Measurements from ENCODE around the gene DNAJC4. TPM values are rescaled to one million over a fixed set of nuclear protein-coding genes. Genes with fewer than 3 reads are reported as not detected.

Gene DNAJC4
- total and polyA plus RNA-seq, 9 of the 15 experiments (the other 6 are each of a cell fraction or from before 2014, with no cell fraction given), result 4.0 to 32.6 (median 19.9) TPM

GRCh38 chr11:64251016-64251752, 20.8 kb downstream of the DNAJC4 start, which contains the start of gene PLCB3 (continued):
- TF ChIP-seq SMAD4 (CRISPR knock-in tag; conservative IDR thresholded peaks at IDR 0.05) (peak; percentile 59; the same call in 1 of the 2 replicates), USF2 (CRISPR knock-in tag; IDR thresholded peaks at IDR 0.05) (no peak), ETV5 (CRISPR knock-in tag; IDR thresholded peaks at IDR 0.05; ENCODE audit: low read depth) (peak; percentile 46; the same call in 1 of the 2 replicates), TCF7L2 (IDR thresholded peaks at IDR 0.05; ENCODE audit: low read depth, low read length) (no peak), ARHGAP35 (IDR thresholded peaks at IDR 0.05; ENCODE audit: partially characterized antibody) (no peak), ZBTB2 (IDR thresholded peaks at IDR 0.05) (0 out of 2 replicates have a peak, but pooled peaks have one; percentile 40), EGR1 (conservative IDR thresholded peaks at IDR 0.05) (peak; percentile 42), ZNF217 (CRISPR knock-in tag; IDR thresholded peaks at IDR 0.05) (no peak), TAF15 (IDR thresholded peaks at IDR 0.05; ENCODE audit: low read depth, low read length) (no peak), TBP (optimal IDR thresholded peaks at IDR 0.05; ENCODE audit: low read depth, low read length) (peak; percentile 29), RAD21 (CRISPR knock-in tag; conservative IDR thresholded peaks at IDR 0.05 in 1 of 2, IDR thresholded peaks at IDR 0.05 in 1 of 2) (peak; percentile 22 to 26; a peak in 3 of 4 replicates), STAT5A (IDR thresholded peaks at IDR 0.05; ENCODE audit: borderline replicate concordance, low read length) (no peak), ZFX (CRISPR knock-in tag; IDR thresholded peaks at IDR 0.05) (peak; percentile 40; the same call in 1 of the 2 replicates), FIP1L1 (IDR thresholded peaks at IDR 0.05; ENCODE audit: low read depth, low read length, poor library complexity, severe bottlenecking) (peak; percentile 3), ATF1 (CRISPR knock-in tag; IDR thresholded peaks at IDR 0.05) (no peak), ATF1 (tag; IDR thresholded peaks at IDR 0.05) (no peak), NR2C2 (CRISPR knock-in tag; IDR thresholded peaks at IDR 0.05) (no peak), NR2C2 (tag; IDR thresholded peaks at IDR 0.05) (peak; percentile 15; the same call in 1 of the 2 replicates), SIN3A (IDR thresholded peaks at IDR 0.05; ENCODE audit: borderline replicate concordance in 2 of 2, control insufficient read depth in 1 of 2, low read depth in 2 of 2, low read length in 2 of 2) (peak in 1 of 2 experiments; percentile 80; a peak in 1 of 4 replicates), THRAP3 (IDR thresholded peaks at IDR 0.05; ENCODE audit: borderline replicate concordance) (no peak), NEUROD1 (IDR thresholded peaks at IDR 0.05; ENCODE audit: borderline replicate concordance, low read depth, low read length, partially characterized antibody) (no peak), ILF3 (IDR thresholded peaks at IDR 0.05; ENCODE audit: borderline replicate concordance) (no peak)
- TF ChIP-seq, protein P1, sequence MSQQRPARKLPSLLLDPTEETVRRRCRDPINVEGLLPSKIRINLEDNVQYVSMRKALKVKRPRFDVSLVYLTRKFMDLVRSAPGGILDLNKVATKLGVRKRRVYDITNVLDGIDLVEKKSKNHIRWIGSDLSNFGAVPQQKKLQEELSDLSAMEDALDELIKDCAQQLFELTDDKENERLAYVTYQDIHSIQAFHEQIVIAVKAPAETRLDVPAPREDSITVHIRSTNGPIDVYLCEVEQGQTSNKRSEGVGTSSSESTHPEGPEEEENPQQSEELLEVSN (IDR thresholded peaks at IDR 0.05; ENCODE audit: borderline replicate concordance in 1 of 2, extremely low read depth in 1 of 2, insufficient read depth in 1 of 2, insufficient read length in 1 of 2, low read depth in 1 of 2, low read length in 1 of 2, poor library complexity in 1 of 2, severe bottlenecking in 1 of 2), result peak in 1 of 2 experiments; percentile 60
